DOHH2 (cell line): Measurements from ENCODE around the gene PRKN.

Experiments
- H3F3A ChIP-seq: fragments of 200-600 bp; sonication (generic), shearing (Covaris generic); 2 replicates; pipeline ENCODE4 v1.6.0; 2016; ENCODE audit warnings: antibody characterized with exemption, mild to moderate bottlenecking; ENCODE audit not compliant: control insufficient read depth, insufficient read depth
- H3K27ac ChIP-seq: fragments of 200-600 bp; sonication (generic); 2 replicates; pipeline ENCODE4 v1.5.1; 2014; ENCODE audit warnings: low read depth, mild to moderate bottlenecking, low read length, moderate library complexity
- H3K27me3 ChIP-seq: fragments of 200-600 bp; sonication (generic); 2 replicates; pipeline ENCODE4 v1.6.1; 2014; ENCODE audit warnings: mild to moderate bottlenecking, low read length, mixed read lengths; ENCODE audit not compliant: control insufficient read depth
- H3K36me3 ChIP-seq: fragments of 200-600 bp; sonication (generic); 2 replicates; pipeline ENCODE4 v1.6.1; 2014; ENCODE audit warnings: mild to moderate bottlenecking, low read length, moderate library complexity, mixed read lengths; ENCODE audit not compliant: control insufficient read depth
- H3K4me1 ChIP-seq: fragments of 200-600 bp; sonication (generic); 2 replicates; pipeline ENCODE4 v1.6.1; 2014; ENCODE audit warnings: mild to moderate bottlenecking, low read length, mixed read lengths; ENCODE audit not compliant: control insufficient read depth
- H3K4me2 ChIP-seq: fragments of 200-600 bp; sonication (generic); 2 replicates; pipeline ENCODE4 v1.6.0; 2014; ENCODE audit warnings: mild to moderate bottlenecking, low read length, moderate library complexity
- H3K4me3 ChIP-seq: fragments of 200-600 bp; sonication (generic); 2 replicates; pipeline ENCODE4 v1.5.1; 2014; ENCODE audit warnings: mild to moderate bottlenecking, low read length, mixed read lengths
- H3K79me2 ChIP-seq: fragments of 200-600 bp; sonication (generic); 2 replicates; pipeline ENCODE4 v1.6.1; 2014; ENCODE audit warnings: mild to moderate bottlenecking, low read length, mixed read lengths; ENCODE audit not compliant: control insufficient read depth
- H3K9me2 ChIP-seq: fragments of 200-600 bp; sonication (generic); replicated peaks from 2 replicates; pipeline ENCODE4 v1.6.1; 2014; ENCODE audit warnings: mild to moderate bottlenecking, low read length, mixed read lengths; ENCODE audit not compliant: control insufficient read depth
- H3K9me3 ChIP-seq: fragments of 200-600 bp; sonication (generic); 2 replicates; pipeline ENCODE4 v1.6.1; 2014; ENCODE audit warnings: antibody characterized with exemption, low read length, mixed read lengths; ENCODE audit not compliant: control insufficient read depth, insufficient read depth
- H4K20me1 ChIP-seq: fragments of 200-600 bp; sonication (generic); 2 replicates; pipeline ENCODE4 v1.6.0; 2014; ENCODE audit warnings: low read depth, mild to moderate bottlenecking, antibody characterized with exemption, low read length, moderate library complexity; ENCODE audit not compliant: control insufficient read depth, insufficient read depth
- CTCF ChIP-seq: fragments of 200-600 bp; sonication (generic); IDR thresholded peaks from one replicate; pipeline ENCODE4 v1.5.1; 2014; ENCODE audit warnings: antibody characterized with exemption, mild to moderate bottlenecking, low read depth, low read length; ENCODE audit not compliant: poor library complexity, severe bottlenecking
- EZH2phosphoT487 ChIP-seq: fragments of 200-600 bp; sonication (generic); IDR thresholded peaks from 2 replicates; pipeline ENCODE4 v1.6.1; 2017; ENCODE audit warnings: borderline replicate concordance, mild to moderate bottlenecking, antibody characterized with exemption, low read length, moderate library complexity, mixed read lengths

PRKN gene

GRCh38 chr6:161631676-161632194, 1095.8 kb downstream of the PRKN start:
- Histone ChIP-seq H3K9me3 (no peaks in the 10 kb centered on the region), H3K27me3 (no peaks in the 10 kb centered on the region), H3K79me2 (no peaks in the 10 kb centered on the region), H3K9me2 (no peaks in the 10 kb centered on the region), H3K4me3 (no peak overlapping the region), H3F3A (no peaks in the 10 kb centered on the region), H3K4me1 (no peaks in the 10 kb centered on the region), H3K27ac (no peak overlapping the region), H4K20me1 (no peaks in the 10 kb centered on the region), H3K4me2 (no peak overlapping the region), H3K36me3 (no peaks in the 10 kb centered on the region)
- TF ChIP-seq CTCF, result no peak
- TF ChIP-seq EZH2phosphoT487, result no peak

GRCh38 chr6:161630674-161631073, 1096.9 kb downstream of the PRKN start:
- TF ChIP-seq CTCF (no peak), EZH2phosphoT487 (no peak)
- no peaks in the 10 kb centered on the region for H3K27me3 ChIP-seq
- H3K9me2 ChIP-seq, result no peaks in the 10 kb centered on the region
- no peak overlapping the region for H3K27ac ChIP-seq
- no peak overlapping the region for H3K4me3 ChIP-seq
- H3K4me2 ChIP-seq, result no peak overlapping the region
- H3K79me2 ChIP-seq, result no peaks in the 10 kb centered on the region
- H3K4me1 ChIP-seq, result no peaks in the 10 kb centered on the region
- H4K20me1 ChIP-seq, result no peaks in the 10 kb centered on the region
- no peaks in the 10 kb centered on the region for H3K9me3 ChIP-seq
- no peaks in the 10 kb centered on the region for H3K36me3 ChIP-seq
- H3F3A ChIP-seq, result no peaks in the 10 kb centered on the region

DNA sequence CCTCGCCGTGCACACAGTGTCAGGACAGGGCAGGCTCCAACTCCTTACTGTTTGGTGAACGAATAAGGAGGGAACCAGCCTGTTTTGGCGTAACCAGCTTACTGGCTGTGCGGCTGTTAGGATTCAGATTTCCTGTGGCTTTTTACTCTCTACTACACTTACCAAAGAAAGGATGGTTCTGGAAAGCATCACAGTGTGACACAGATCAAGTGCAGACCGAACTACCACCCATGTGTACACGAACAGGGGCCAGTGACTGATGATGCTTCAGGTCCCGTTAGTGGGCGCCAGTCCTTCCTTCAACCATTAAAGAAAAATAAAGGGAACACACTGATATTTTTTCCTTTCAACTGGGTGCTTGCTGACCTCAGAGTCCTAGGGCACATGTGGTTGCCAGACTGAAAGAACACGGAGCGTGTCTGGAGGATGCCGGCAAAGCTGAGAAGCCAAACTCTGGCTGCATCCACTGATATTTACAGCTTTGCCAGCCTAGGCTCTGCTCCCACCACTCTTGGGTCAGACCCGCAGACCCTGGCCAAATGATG, 1101.4 kb downstream of the PRKN start:
- no peak overlapping the region for H3K4me2 ChIP-seq

More for the DNA sequence above, 1101.4 kb downstream of the PRKN start:
- H3K4me3 ChIP-seq, result no peak overlapping the region
- H3F3A ChIP-seq, result no peaks in the 10 kb centered on the region
- H3K4me1 ChIP-seq, result no peaks in the 10 kb centered on the region
- H4K20me1 ChIP-seq, result no peaks in the 10 kb centered on the region
- H3K36me3 ChIP-seq, result no peaks in the 10 kb centered on the region
- no peaks in the 10 kb centered on the region for H3K27me3 ChIP-seq
- H3K9me3 ChIP-seq, result no peaks in the 10 kb centered on the region
- no peaks in the 10 kb centered on the region for H3K79me2 ChIP-seq
- no peaks in the 10 kb centered on the region for H3K9me2 ChIP-seq
- TF ChIP-seq EZH2phosphoT487 (no peak), CTCF (no peak)
- H3K27ac ChIP-seq, result no peak overlapping the region
